Measurements from ENCODE around the gene TYK2. TPM values are rescaled to one million over a fixed set of nuclear protein-coding genes. Genes with fewer than 3 reads are reported as not detected.

The TYK2 gene
- total and polyA plus RNA-seq, 2 of the 13 experiments (the other 11 are each of a cell fraction or from before 2014, with no cell fraction given) = 38.8 to 60.1 TPM

DNA sequence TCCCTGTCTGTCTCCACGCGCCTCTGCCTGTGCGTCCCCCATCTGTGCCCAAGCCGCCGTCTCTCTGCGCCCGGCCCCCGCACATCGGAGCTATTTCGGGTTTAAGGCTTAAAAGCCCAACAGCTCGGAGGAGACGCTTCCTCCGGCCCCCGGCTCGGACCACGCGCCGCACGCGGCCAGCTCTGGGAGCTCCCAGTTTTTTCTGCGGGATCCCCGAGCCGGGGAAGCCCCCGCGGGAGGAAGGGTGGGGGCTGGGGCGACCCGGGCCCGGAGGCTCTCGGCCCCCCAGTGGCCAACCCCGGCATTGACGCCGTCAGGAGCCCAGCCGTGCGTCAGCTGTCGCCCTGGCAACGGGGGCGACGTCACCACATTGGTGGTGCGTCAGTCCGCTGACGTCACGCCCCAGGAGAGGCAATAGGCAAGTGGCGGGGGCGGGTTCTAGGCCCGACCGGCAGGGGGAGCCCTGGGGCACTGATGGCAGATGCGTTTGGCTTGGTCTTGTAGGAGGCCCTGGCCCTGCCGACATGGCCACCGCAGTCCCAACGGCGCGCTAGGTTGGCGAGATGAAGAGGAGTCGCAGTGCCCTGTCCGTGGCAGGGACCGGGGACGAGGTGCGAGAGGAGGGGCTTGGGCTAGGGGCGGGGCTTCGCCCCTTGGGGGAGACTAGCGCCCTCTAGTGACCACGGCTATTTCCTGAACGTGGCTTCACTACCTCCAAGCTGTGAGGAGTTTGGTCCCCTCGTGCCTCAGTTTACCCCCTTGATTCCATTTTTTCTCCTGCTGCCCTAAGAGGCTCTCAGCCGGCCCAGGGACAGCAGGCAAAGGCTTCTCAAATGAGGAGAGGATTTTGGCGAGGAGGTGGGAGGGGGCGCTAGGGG lies 36.2 kb upstream of the TYK2 start (continued):
- TF ChIP-seq NR2F1 (CRISPR knock-in tag; IDR thresholded peaks at IDR 0.05) (peak in 1 of 2 experiments; percentile 57; a peak in 1 of 4 replicates), ZNF256 (CRISPR knock-in tag; conservative IDR thresholded peaks at IDR 0.05) (peak; percentile 78; the same call in 1 of the 2 replicates), KDM3A (CRISPR knock-in tag; IDR thresholded peaks at IDR 0.05; ENCODE audit: low read depth) (peak; percentile 98; the same call in 1 of the 2 replicates), NFYB (CRISPR knock-in tag; IDR thresholded peaks at IDR 0.05) (peak; percentile 31; the same call in 1 of the 2 replicates)
- TF ChIP-seq, protein P1, sequence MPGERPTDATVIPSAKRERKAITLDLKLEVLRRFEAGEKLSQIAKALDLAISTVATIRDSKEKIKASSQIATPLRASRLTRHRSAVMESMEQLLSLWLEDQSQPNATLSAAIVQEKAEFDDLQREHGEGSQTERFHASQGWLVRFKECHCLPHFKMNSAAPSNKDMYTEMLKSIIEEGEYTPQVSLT (CRISPR knock-in tag; IDR thresholded peaks at IDR 0.05; ENCODE audit: borderline replicate concordance, low read depth) = no peak
- TF ChIP-seq, protein P2, sequence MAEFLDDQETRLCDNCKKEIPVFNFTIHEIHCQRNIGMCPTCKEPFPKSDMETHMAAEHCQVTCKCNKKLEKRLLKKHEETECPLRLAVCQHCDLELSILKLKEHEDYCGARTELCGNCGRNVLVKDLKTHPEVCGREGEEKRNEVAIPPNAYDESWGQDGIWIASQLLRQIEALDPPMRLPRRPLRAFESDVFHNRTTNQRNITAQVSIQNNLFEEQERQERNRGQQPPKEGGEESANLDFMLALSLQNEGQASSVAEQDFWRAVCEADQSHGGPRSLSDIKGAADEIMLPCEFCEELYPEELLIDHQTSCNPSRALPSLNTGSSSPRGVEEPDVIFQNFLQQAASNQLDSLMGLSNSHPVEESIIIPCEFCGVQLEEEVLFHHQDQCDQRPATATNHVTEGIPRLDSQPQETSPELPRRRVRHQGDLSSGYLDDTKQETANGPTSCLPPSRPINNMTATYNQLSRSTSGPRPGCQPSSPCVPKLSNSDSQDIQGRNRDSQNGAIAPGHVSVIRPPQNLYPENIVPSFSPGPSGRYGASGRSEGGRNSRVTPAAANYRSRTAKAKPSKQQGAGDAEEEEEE (CRISPR knock-in tag; IDR thresholded peaks at IDR 0.05; ENCODE audit: borderline replicate concordance) = no peak
- TF ChIP-seq, protein P3, sequence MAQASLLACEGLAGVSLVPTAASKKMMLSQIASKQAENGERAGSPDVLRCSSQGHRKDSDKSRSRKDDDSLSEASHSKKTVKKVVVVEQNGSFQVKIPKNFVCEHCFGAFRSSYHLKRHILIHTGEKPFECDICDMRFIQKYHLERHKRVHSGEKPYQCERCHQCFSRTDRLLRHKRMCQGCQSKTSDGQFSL (CRISPR knock-in tag; IDR thresholded peaks at IDR 0.05) = 0 out of 2 replicates have a peak, but pooled peaks have one; percentile 44
- TF ChIP-seq, protein P4, sequence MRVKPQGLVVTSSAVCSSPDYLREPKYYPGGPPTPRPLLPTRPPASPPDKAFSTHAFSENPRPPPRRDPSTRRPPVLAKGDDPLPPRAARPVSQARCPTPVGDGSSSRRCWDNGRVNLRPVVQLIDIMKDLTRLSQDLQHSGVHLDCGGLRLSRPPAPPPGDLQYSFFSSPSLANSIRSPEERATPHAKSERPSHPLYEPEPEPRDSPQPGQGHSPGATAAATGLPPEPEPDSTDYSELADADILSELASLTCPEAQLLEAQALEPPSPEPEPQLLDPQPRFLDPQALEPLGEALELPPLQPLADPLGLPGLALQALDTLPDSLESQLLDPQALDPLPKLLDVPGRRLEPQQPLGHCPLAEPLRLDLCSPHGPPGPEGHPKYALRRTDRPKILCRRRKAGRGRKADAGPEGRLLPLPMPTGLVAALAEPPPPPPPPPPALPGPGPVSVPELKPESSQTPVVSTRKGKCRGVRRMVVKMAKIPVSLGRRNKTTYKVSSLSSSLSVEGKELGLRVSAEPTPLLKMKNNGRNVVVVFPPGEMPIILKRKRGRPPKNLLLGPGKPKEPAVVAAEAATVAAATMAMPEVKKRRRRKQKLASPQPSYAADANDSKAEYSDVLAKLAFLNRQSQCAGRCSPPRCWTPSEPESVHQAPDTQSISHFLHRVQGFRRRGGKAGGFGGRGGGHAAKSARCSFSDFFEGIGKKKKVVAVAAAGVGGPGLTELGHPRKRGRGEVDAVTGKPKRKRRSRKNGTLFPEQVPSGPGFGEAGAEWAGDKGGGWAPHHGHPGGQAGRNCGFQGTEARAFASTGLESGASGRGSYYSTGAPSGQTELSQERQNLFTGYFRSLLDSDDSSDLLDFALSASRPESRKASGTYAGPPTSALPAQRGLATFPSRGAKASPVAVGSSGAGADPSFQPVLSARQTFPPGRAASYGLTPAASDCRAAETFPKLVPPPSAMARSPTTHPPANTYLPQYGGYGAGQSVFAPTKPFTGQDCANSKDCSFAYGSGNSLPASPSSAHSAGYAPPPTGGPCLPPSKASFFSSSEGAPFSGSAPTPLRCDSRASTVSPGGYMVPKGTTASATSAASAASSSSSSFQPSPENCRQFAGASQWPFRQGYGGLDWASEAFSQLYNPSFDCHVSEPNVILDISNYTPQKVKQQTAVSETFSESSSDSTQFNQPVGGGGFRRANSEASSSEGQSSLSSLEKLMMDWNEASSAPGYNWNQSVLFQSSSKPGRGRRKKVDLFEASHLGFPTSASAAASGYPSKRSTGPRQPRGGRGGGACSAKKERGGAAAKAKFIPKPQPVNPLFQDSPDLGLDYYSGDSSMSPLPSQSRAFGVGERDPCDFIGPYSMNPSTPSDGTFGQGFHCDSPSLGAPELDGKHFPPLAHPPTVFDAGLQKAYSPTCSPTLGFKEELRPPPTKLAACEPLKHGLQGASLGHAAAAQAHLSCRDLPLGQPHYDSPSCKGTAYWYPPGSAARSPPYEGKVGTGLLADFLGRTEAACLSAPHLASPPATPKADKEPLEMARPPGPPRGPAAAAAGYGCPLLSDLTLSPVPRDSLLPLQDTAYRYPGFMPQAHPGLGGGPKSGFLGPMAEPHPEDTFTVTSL (CRISPR knock-in tag; IDR thresholded peaks at IDR 0.05; ENCODE audit: borderline replicate concordance) = no peak
- TF ChIP-seq, protein P5, sequence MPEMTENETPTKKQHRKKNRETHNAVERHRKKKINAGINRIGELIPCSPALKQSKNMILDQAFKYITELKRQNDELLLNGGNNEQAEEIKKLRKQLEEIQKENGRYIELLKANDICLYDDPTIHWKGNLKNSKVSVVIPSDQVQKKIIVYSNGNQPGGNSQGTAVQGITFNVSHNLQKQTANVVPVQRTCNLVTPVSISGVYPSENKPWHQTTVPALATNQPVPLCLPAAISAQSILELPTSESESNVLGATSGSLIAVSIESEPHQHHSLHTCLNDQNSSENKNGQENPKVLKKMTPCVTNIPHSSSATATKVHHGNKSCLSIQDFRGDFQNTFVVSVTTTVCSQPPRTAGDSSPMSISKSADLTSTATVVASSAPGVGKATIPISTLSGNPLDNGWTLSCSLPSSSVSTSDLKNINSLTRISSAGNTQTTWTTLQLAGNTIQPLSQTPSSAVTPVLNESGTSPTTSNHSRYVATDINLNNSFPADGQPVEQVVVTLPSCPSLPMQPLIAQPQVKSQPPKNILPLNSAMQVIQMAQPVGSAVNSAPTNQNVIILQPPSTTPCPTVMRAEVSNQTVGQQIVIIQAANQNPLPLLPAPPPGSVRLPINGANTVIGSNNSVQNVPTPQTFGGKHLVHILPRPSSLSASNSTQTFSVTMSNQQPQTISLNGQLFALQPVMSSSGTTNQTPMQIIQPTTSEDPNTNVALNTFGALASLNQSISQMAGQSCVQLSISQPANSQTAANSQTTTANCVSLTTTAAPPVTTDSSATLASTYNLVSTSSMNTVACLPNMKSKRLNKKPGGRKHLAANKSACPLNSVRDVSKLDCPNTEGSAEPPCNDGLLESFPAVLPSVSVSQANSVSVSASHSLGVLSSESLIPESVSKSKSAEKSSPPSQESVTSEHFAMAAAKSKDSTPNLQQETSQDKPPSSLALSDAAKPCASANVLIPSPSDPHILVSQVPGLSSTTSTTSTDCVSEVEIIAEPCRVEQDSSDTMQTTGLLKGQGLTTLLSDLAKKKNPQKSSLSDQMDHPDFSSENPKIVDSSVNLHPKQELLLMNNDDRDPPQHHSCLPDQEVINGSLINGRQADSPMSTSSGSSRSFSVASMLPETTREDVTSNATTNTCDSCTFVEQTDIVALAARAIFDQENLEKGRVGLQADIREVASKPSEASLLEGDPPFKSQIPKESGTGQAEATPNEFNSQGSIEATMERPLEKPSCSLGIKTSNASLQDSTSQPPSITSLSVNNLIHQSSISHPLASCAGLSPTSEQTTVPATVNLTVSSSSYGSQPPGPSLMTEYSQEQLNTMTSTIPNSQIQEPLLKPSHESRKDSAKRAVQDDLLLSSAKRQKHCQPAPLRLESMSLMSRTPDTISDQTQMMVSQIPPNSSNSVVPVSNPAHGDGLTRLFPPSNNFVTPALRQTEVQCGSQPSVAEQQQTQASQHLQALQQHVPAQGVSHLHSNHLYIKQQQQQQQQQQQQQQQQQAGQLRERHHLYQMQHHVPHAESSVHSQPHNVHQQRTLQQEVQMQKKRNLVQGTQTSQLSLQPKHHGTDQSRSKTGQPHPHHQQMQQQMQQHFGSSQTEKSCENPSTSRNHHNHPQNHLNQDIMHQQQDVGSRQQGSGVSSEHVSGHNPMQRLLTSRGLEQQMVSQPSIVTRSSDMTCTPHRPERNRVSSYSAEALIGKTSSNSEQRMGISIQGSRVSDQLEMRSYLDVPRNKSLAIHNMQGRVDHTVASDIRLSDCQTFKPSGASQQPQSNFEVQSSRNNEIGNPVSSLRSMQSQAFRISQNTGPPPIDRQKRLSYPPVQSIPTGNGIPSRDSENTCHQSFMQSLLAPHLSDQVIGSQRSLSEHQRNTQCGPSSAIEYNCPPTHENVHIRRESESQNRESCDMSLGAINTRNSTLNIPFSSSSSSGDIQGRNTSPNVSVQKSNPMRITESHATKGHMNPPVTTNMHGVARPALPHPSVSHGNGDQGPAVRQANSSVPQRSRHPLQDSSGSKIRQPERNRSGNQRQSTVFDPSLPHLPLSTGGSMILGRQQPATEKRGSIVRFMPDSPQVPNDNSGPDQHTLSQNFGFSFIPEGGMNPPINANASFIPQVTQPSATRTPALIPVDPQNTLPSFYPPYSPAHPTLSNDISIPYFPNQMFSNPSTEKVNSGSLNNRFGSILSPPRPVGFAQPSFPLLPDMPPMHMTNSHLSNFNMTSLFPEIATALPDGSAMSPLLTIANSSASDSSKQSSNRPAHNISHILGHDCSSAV (CRISPR knock-in tag; IDR thresholded peaks at IDR 0.05; ENCODE audit: borderline replicate concordance) = 0 out of 2 replicates have a peak, but pooled peaks have one; percentile 70
